Measurements from ENCODE around the gene ZSWIM5. TPM values are rescaled to one million over a fixed set of nuclear protein-coding genes. Genes with fewer than 3 reads are reported as not detected.
"Not testable (repeated sequence)": the region's sequence is repeated elsewhere in the genome, so short reads cannot be mapped to it uniquely, and the experiment has no call there.

The ZSWIM5 gene
- total RNA-seq, 1 experiment from 2014 or later: 1.4 TPM

GRCh38 chr1:45162041-45163035, 44.1 kb downstream of the ZSWIM5 start:
- H3K4me2 ChIP-seq (ENCODE audit: low read length); H4K20me1 ChIP-seq (ENCODE audit: low read length); CTCF ChIA-PET; H3K4me3 ChIP-seq (ENCODE audit: low read length); BruUV-seq (replicated peaks); H2AFZ ChIP-seq (ENCODE audit: low read length); H3K9ac ChIP-seq (ENCODE audit: low read length); POLR2A ChIA-PET (ENCODE audit: unreplicated experiment); H3K27me3 ChIP-seq (ENCODE audit: low read length); H3K9me2 ChIP-seq (replicated peaks; ENCODE audit: low read length); intact Hi-C loops (cut with micrococcal nuclease); H3K27ac ChIP-seq (ENCODE audit: low read length); H3F3A ChIP-seq (ENCODE audit: low read length, unreplicated experiment); ATAC-seq; H3K9me3 ChIP-seq (ENCODE audit: low read length); H3K79me2 ChIP-seq (ENCODE audit: low read length); DNase-seq; H3K4me1 ChIP-seq (ENCODE audit: insufficient read depth, low read length); H3K36me3 ChIP-seq (ENCODE audit: low read depth, low read length): not testable (repeated sequence)

DNA sequence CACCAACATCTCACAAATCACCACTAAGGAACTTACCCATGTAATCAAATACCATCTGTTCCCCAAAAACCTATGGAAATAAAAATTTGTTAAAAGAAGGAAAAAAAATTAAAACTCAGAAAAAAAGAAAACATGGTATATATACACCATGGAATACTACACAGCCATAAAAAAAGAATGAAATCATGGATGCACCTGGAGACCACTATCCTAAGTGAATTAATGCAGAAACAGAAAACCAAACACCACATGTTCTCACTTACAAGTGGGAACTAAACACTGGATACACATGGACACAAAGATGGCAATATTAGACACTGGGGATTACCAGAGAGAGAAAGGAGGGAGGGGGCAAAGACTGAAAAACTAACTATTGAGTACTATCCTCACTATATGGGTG, 50.4 kb downstream of the ZSWIM5 start:
- H3K79me2 ChIP-seq (ENCODE audit: low read length): no peaks in the 10 kb centered on the region
- no peaks in the 10 kb centered on the region for H4K20me1 ChIP-seq (ENCODE audit: low read length)
- H3K4me2 ChIP-seq (ENCODE audit: low read length): no peak overlapping the region
- no peaks in the 10 kb centered on the region for H3K36me3 ChIP-seq (ENCODE audit: low read depth, low read length)
- TF ChIP-seq EZH2 (IDR thresholded peaks at IDR 0.05; ENCODE audit: low read length, unreplicated experiment): no peak
- TF ChIP-seq, protein P1, sequence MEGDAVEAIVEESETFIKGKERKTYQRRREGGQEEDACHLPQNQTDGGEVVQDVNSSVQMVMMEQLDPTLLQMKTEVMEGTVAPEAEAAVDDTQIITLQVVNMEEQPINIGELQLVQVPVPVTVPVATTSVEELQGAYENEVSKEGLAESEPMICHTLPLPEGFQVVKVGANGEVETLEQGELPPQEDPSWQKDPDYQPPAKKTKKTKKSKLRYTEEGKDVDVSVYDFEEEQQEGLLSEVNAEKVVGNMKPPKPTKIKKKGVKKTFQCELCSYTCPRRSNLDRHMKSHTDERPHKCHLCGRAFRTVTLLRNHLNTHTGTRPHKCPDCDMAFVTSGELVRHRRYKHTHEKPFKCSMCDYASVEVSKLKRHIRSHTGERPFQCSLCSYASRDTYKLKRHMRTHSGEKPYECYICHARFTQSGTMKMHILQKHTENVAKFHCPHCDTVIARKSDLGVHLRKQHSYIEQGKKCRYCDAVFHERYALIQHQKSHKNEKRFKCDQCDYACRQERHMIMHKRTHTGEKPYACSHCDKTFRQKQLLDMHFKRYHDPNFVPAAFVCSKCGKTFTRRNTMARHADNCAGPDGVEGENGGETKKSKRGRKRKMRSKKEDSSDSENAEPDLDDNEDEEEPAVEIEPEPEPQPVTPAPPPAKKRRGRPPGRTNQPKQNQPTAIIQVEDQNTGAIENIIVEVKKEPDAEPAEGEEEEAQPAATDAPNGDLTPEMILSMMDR (conservative IDR thresholded peaks at IDR 0.05; ENCODE audit: low read depth, low read length): no peak
- no peak for TF ChIP-seq EZH2phosphoT487 (IDR thresholded peaks at IDR 0.05; ENCODE audit: borderline replicate concordance, low read length)
- H3K27ac ChIP-seq (ENCODE audit: low read length): no peak overlapping the region
- no peaks in the 10 kb centered on the region for H3K9me3 ChIP-seq (ENCODE audit: low read length)
- H2AFZ ChIP-seq (ENCODE audit: low read length): no peak overlapping the region
- ChIA-PET CTCF (no interaction called here), POLR2A (ENCODE audit: unreplicated experiment) (no interaction called here)
- no peaks in the 10 kb centered on the region for H3K4me1 ChIP-seq (ENCODE audit: insufficient read depth, low read length)
- no peak for ATAC-seq
- H3K4me3 ChIP-seq (ENCODE audit: low read length): no peak overlapping the region
- DNase-seq: no peak
- intact Hi-C loops (cut with micrococcal nuclease): no loop called here
- no TSS peak for BruUV-seq (replicated peaks)
- no peaks in the 10 kb centered on the region for H3F3A ChIP-seq (ENCODE audit: low read length, unreplicated experiment)
- H3K27me3 ChIP-seq (ENCODE audit: low read length): no peaks in the 10 kb centered on the region
- no peak overlapping the region for H3K9ac ChIP-seq (ENCODE audit: low read length)
- no peaks in the 10 kb centered on the region for H3K9me2 ChIP-seq (replicated peaks; ENCODE audit: low read length)

DNA sequence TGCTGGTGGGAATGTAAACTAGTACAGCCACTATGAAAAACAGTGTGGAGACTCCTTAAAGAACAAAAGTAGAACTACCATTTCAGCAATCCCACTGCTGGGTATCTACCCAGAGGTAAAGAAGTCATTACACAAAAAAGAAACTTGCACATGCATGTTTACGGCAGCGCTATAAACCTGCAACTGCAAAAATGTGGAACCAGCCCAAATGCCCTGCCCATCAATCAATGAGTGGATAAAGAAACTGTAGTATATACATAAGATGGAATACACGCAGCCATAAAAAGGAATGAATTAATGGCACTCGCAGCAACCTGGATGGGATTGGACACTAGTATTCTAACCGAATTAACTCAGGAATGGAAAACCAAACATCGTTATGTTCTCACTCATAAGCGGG, 51.0 kb downstream of the ZSWIM5 start:
- no peak overlapping the region for H3K27ac ChIP-seq (ENCODE audit: low read length)
- ChIA-PET CTCF (no interaction called here), POLR2A (ENCODE audit: unreplicated experiment) (no interaction called here)
- H3K4me1 ChIP-seq (ENCODE audit: insufficient read depth, low read length): no peaks in the 10 kb centered on the region
- H3K36me3 ChIP-seq (ENCODE audit: low read depth, low read length): no peaks in the 10 kb centered on the region
- no peak overlapping the region for H3K4me3 ChIP-seq (ENCODE audit: low read length)
- H4K20me1 ChIP-seq (ENCODE audit: low read length): no peaks in the 10 kb centered on the region
- BruUV-seq (replicated peaks): no TSS peak
- H3K4me2 ChIP-seq (ENCODE audit: low read length): no peak overlapping the region
- H3K9me2 ChIP-seq (replicated peaks; ENCODE audit: low read length): no peaks in the 10 kb centered on the region
- no peaks in the 10 kb centered on the region for H3F3A ChIP-seq (ENCODE audit: low read length, unreplicated experiment)
- no peaks in the 10 kb centered on the region for H3K79me2 ChIP-seq (ENCODE audit: low read length)
- DNase-seq (no peak), ATAC-seq (no peak)
- no peak overlapping the region for H2AFZ ChIP-seq (ENCODE audit: low read length)
- TF ChIP-seq EZH2phosphoT487 (IDR thresholded peaks at IDR 0.05; ENCODE audit: borderline replicate concordance, low read length): no peak
- TF ChIP-seq, protein P1 (conservative IDR thresholded peaks at IDR 0.05; ENCODE audit: low read depth, low read length): no peak
- no peak for TF ChIP-seq EZH2 (IDR thresholded peaks at IDR 0.05; ENCODE audit: low read length, unreplicated experiment)
- intact Hi-C loops (cut with micrococcal nuclease): no loop called here
- H3K27me3 ChIP-seq (ENCODE audit: low read length): no peaks in the 10 kb centered on the region
- H3K9me3 ChIP-seq (ENCODE audit: low read length): no peaks in the 10 kb centered on the region
- no peak overlapping the region for H3K9ac ChIP-seq (ENCODE audit: low read length)

All from PC-3 (cell line).